SK-N-MC (cell line): ENCODE data around the gene FAM168A.

ENCODE experiments used
- EZH2 ChIP-seq: fragments of 200-600 bp; sonication (generic); IDR thresholded peaks from one replicate; pipeline ENCODE4 v1.6.1; 2017; ENCODE audit warnings: antibody characterized with exemption
- FOXP2 ChIP-seq: optimal IDR thresholded peaks from 2 replicates; pipeline ENCODE3; 2011; ENCODE audit warnings: mild to moderate bottlenecking, moderate library complexity; ENCODE audit not compliant: insufficient read depth; ENCODE audit errors: extremely low read length, control extremely low read depth
- POLR2AphosphoS5 ChIP-seq: IDR thresholded peaks from 2 replicates; pipeline ENCODE4 v1.6.1; 2012; ENCODE audit warnings: mild to moderate bottlenecking, low read depth, low read length, borderline replicate concordance

GRCh38 chr11:73401217-73401923 is 196.5 kb downstream of the FAM168A start:
- no peak for TF ChIP-seq FOXP2
- TF ChIP-seq EZH2: no peak
- TF ChIP-seq POLR2AphosphoS5: no peak
